Cardiac atrium fibroblast (primary cell): Measurements from ENCODE around the gene OR4F15. TPM values are rescaled to one million over a fixed set of nuclear protein-coding genes. Genes with fewer than 3 reads are reported as not detected.

Source experiments
- total RNA-seq: library from RNA; depleted of rRNA; stranded (reverse); fragments of >200 nt; gene quantifications from 2 replicates; pipeline ENCODE4 v1.2.3, GENCODE V29; 2015

The OR4F15 gene, protein sequence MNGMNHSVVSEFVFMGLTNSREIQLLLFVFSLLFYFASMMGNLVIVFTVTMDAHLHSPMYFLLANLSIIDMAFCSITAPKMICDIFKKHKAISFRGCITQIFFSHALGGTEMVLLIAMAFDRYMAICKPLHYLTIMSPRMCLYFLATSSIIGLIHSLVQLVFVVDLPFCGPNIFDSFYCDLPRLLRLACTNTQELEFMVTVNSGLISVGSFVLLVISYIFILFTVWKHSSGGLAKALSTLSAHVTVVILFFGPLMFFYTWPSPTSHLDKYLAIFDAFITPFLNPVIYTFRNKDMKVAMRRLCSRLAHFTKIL
- total RNA-seq: not detected in 2 replicates

GRCh38 chr15:101811902-101812301, at the start of gene OR4F15:
TSS of gene OR4F15 (plus strand) at chr15:101812202. CDS start at chr15:101818187, 5,985 bp downstream.

DNA sequence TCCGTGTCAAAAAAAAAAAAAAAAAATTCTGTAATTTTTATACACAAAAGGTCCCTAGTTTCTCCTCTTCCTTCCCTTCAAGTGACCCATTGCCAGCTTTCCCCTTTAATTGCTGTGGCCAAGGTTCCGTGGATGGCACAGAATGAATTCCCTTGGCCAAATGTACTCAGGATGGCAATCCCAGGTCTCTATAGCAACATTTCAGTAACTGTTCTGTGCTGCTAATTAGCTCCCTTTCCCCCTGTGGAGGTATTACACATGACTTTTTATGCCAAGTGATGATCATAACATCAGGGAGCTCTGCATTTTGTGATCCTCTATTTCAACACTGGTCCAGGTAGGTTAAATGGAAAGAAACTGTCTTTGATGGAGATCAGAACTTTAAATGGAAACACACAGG, 8.8 kb upstream of the OR4F15 start, which contains the start of gene OR4F6:
OR4F6 (plus strand) TSS at position 301 of the 400 bp plus-strand sequence. CDS start 2,211 bp downstream, outside the sequence.

Other genes starting within 250 kb of the OR4F15 start
- 21.3 and 28.0 TPM in 2 replicates for gene TM2D3, start 159.8 kb upstream of the OR4F15 start, total RNA-seq
- gene TARS3, start 87.7 kb upstream of the OR4F15 start, total RNA-seq: 3.1 and 4.7 TPM in 2 replicates
- gene OR4F6, start 8.7 kb upstream of the OR4F15 start, total RNA-seq: not detected in 2 replicates